HG03175 (cell line): Measurements from ENCODE around the gene MATK.

ENCODE experiments used
- ATAC-seq: cut with Tn5 transposase; IDR thresholded peaks from one replicate; pipeline ENCODE4 v1.9.1; 2021; ENCODE audit warnings: mild to moderate bottlenecking, moderate library complexity; ENCODE audit not compliant: unreplicated experiment

MATK gene

DNA sequence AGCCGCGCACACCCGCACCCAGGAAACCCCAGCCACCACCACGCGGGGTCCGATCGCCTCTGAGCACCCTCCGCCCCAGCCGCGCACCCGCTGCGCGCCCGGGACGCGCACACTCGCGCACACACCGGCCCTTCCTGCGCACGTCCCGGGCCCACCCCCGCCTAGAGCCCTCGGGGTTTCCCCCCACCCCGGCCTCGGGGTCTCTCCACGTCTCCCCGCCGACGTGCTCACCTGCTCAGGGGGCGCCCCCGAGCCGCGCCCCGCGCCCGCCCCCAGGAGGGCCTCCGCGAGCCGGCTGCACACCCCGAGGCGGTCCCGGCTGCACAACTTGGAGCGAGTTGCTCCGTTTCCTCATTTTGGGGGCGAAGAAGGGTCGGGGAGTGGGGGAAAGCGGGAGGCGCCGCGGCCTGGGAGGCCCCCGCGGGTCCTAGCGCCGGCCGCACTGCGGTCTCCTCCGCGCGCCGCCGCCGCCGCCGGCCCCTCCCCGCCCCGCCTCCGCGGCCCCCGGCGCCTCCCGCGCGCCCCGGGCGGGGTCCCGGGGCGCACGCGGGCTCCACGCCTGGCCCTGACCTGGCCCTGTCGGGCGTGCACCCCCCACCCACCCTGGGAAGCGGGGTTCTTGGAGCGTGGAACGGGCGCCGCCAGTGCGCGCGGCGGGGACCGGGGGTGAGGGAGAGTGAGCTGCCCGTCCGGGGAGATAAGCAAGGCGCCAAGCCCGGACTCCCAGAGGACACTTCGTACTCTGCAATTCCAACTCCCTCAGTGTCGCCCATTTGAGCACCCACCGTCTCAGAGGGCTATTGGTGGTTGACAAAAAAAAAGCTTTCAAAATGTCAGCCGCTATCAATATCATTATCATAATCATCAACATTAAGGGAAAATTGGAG lies at the start of gene MATK:
Gene MATK (minus strand): TSS at position 444 of the 887 bp plus-strand sequence. CDS start 1,246 bp downstream, outside the sequence.
- no peak for ATAC-seq

DNA sequence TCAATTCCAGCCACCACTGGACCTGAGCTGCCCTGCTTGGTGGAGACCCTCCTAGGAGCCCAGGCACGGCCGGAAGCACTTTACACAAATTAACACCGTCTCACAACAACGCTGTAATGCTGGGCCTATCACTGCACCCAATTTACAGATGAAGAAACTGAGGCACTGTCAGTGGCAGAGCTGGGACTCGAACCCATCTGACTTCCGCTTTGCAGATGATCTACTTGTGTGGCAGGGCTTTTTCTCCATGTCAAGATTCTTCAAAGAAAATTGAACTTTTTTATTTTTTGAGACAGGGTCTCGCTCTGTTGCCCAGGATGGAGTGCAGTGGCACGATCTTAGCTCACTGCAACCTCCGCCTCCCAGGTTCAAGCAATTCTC lies 48.9 kb upstream of the MATK start:
- no peak for ATAC-seq

- ATAC-seq, result no peak
Measured at GRCh38 chr19:3834349-3835054, 48.3 kb upstream of the MATK start.

DNA sequence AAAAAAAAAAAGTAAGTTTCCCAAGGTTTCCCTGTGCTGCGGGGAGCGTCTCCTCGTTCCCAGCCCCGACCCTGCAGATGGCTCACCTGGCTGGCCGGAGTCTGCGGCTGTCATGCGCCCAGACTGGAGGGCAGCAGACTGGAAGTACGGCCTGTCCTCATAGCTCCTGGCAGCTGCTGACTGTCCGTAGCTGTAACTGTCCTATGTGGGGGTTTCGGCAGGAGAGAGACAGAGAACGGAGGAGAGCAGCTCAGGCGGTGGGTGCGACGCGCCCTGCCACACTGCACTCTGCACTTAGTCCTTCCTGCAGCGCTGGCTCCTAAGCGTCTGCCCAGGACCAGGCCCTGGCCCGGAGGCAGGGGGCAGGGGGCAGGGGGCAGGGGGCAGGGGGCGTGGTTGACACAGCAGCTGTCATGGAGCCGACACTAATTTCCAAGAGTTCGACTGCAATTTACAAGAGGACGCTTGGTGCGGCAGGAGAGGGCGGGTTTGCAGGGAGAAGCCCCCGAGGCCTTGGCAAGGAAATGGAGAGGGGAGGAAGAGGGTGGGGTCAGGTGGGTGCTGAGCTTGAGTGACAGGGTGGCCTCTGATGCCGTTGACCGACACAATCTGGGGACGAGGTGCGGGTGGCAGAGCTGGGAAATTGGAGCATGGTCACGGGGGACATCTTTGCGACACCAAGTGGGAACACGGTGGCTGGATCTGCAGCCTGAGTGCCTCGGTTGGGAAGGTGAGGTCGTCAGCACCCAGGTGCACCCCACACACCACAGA lies 47.6 kb upstream of the MATK start:
- no peak for ATAC-seq

DNA sequence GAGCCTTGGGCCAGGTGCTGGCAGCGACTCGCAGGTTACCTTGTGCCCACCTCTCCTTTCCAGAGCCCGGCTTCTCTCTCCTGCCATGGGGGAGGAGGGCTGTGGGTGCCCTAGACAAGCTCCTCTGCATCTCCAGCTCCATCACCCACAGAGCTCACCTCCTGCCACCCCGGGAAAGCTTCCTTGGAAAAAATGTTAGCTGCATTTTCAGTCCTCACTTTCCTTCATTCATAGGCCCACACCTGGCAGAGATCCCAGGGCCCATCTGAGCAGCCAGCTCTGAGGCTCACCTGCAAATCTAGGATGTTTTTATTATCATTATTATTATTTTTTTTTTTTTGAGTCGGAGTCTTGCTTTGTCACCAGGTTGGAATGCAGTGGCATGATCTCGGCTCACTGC lies 45.8 kb upstream of the MATK start:
- ATAC-seq, result no peak

DNA sequence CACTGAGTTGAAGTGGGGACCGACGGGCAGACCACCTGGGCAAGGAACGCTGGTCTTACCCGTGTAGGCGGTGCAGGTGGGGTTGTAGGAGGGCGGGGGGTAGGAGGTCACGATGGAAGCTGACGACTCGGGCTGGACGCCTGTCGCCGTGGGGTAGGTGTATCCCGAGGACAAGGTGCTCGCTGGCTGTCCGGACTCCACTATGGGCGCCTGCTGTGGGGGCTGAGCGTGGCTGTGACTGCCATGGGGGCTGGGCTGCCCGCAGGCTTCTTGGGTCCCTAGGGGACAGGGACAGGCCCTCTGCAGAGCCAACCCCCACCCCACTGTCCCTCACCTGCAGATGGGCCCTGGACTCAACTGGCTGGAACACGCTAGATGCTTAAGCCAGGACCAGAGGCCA lies 45.4 kb upstream of the MATK start:
- no peak for ATAC-seq

- ATAC-seq, result no peak
Measured at GRCh38 chr19:3830621-3831589, 44.7 kb upstream of the MATK start.

DNA sequence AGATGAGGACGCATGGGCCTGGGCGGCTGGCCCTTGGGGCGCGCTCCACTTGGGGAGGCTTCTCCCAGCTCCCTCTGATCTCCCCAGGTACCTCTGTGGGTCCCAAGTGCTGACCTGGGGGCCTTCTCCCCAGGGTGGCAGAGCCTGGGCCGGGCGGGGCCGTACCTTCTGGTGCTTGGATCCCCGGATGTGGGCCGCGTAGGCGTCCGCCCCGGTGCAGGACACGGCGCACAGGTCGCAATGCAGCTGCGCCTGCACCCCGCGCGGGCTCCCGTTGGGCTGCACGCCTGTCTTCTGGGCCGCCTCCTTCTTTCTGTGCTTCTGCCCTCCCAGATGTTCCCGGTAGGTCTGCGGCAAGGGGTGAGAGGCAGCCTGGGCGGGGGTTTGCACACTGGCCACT lies 41.1 kb upstream of the MATK start:
- no peak for ATAC-seq

DNA sequence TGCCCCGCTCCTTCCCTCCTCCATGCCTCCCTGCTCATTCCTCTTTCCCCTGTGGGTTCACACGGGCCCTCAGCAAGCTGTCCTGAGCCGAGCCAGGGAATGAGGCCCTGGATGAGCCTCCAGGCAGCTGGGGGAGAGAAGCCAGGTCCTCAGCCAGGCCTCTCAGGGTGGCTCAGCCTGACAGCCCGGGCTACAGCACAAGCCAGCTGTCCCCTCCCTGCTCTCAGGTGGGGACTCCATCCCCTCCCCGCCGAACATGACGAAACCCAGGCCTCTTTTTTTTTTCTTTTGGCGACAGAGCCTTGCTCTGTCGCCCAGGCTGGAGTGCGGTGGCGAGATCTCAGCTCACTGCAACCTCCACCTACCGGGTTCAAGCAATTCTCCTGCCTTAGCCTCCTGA lies 40.0 kb upstream of the MATK start:
- ATAC-seq, result no peak

DNA sequence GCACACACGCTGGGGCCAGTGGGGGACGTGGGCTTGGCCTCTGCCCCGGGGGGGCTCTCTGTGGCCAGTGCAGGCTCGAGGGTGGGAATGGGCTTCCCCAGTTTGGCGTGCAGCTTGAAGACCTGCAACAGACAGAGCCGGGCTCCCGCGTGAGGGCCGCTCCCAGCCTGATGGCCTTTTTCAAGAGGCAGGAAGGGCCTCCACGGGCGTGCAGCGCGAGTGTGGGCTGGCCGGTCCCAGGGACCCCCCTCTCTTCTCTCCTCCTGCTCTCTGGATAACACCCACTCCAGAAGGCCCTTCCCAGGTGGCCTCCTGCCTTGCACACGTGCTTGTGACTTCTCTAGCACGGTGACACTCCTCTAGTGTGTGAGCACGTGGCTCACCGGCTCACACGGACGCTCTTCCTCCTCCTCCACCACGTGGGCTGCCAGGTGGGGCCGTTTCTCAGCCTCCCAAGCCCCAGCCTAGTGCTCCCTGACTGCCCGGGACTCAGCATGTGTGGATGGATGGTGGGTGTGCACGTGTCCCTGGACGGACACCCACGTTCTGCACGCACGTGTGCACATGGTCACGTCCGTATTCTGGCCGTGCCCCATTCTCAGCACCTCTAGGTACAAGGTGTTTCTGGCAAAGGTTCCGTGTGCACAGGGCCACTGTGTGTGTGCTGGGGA lies 39.2 kb upstream of the MATK start:
- ATAC-seq, result no peak

DNA sequence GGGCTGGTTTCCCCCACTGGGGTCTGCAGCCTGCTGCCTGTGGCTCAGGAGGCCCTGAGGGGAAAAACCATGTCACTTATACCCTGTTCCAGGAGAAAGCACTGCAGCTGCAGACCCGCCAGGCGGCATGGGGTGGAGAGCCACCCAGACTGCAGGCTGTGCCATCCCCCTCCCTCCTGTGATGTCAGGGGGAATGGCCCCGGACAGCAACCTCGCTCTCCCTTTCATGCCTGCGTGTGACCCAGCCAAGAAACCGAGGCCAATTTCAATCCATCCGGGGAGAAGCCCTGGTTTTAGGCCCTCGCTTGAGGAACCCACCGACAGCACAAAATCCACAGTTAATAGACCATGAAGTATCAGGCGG lies 37.2 kb upstream of the MATK start:
- no peak for ATAC-seq

- no peak for ATAC-seq
Measured at GRCh38 chr19:3822683-3823349, 36.6 kb upstream of the MATK start.

- ATAC-seq, result peak; percentile 42
Measured at GRCh38 chr19:3821857-3822364, 35.7 kb upstream of the MATK start.

GRCh38 chr19:3821156-3821555 lies 35.0 kb upstream of the MATK start:
- no peak for ATAC-seq

GRCh38 chr19:3819989-3820388 lies 33.8 kb upstream of the MATK start:
- ATAC-seq, result no peak

DNA sequence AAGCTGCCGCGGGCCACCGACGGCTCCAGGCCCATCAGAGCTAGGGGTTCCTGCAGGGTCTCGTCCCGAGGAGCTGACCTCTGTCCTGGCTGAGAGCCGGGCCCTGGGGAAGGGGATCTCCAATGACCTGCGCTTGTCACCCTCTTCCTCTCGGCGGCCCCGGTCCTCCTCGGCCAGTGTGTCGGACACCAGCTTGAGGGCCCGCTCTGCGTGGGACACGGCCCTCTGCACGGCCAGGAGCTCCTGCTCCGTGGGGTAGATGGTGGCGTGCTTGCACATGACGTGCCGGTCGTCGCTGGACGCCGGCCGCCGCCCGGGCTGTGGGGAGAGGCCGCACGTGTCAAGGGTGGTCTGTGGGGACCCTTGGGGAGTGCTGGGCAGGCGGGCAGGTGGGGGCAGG lies 32.7 kb upstream of the MATK start:
- ATAC-seq, result no peak

DNA sequence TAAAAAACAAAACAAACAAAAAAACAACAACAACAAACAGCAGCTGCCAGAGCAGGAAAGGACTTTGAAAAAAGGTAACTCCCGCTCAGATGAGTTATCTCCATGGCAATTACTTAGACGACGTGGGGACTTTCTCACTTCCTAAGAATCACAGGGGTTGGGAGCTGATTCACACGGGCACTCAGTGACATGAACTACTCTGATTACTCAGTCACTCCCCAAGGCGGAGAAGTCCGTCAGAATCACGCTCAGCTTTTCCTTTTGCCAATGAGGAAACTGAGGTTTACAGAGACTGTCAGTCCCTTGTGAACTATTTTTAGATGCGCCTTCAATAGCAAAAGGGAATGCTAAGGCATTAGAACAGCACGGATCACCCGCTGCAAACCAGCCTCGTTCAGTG lies 32.3 kb upstream of the MATK start:
- no peak for ATAC-seq

DNA sequence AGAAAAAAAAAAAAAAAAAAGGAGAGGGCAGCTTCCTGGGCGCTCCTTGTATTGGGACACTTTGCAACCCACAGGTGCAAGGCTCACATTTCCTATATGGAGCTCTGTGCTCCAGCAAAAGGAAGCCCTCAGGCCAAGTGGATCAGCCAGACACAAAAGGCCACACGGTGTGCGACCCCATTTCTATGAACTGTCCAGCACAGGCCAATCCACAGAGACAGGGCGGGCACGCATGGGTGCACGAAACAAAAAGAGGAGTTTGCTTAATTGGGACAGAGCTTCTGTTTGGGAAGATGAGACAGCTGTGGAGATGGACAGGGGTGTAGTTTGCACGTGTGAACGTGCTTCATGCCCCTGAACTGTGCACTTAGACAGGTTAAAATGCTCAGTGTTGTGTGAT lies 31.6 kb upstream of the MATK start:
- ATAC-seq, result no peak

- no peak for ATAC-seq
Measured at GRCh38 chr19:3816566-3817218, 30.5 kb upstream of the MATK start.
